GM18502 (cell line): Measurements from ENCODE around the gene NUP43.
"Not testable (repeated sequence)": the region's sequence is repeated elsewhere in the genome, so short reads cannot be mapped to it uniquely, and the experiment has no call there.

ENCODE experiments used
- ATAC-seq: cut with Tn5 transposase; IDR thresholded peaks from one replicate; pipeline ENCODE4 v1.9.1; 2021; ENCODE audit warnings: mild to moderate bottlenecking; ENCODE audit not compliant: unreplicated experiment, poor library complexity

Gene NUP43

GRCh38 chr6:149746147-149746946, at the start of gene NUP43:
TSS of gene NUP43 (minus strand) at chr6:149746529. CDS start at chr6:149746495, 34 bp downstream.
- ATAC-seq: peak; percentile 64

DNA sequence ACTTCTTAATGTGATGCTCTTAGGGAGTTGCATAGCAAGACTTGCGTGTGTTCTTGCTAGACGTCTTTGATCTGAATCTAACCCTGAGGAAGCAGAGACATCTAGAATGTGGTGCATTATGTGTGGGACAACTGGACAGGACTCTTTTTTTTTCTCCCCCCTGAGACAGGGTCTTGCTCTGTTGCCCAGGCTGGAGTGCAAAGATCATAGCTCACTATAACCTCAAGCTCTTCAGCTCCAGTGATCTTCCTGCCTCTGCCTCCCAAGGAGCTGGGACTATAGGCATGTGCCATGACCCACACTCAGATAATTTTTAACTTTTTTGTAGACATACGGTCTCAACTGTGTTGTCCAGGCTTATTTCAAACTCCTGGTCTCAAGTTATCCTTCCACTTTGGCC, 37.2 kb upstream of the NUP43 start:
- no peak for ATAC-seq

DNA sequence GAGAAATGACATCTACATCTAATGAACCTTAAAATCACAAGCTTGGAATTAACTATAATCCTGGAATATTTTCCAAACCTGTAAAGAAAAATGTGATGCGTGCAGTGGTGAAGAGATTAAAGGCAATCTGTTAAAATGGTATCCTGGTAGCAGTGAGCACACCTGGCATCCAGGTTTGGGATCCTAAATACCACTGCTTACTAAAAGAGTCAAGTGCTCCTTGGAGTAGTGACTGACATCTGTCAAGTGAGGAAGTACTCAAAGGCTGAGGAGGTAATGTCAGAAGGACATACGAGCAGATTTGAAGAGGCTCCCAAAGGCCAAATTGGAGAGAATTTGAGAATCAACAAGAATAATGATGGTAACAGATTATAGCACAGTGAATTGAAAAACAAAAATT, 36.0 kb upstream of the NUP43 start:
- no peak for ATAC-seq

GRCh38 chr6:149781715-149782114, 35.4 kb upstream of the NUP43 start:
- no peak for ATAC-seq

GRCh38 chr6:149779644-149779963, 33.3 kb upstream of the NUP43 start:
- no peak for ATAC-seq

GRCh38 chr6:149777624-149778023, 31.3 kb upstream of the NUP43 start:
- no peak for ATAC-seq

- no peak for ATAC-seq
Observed at GRCh38 chr6:149771925-149772324, 25.6 kb upstream of the NUP43 start.

DNA sequence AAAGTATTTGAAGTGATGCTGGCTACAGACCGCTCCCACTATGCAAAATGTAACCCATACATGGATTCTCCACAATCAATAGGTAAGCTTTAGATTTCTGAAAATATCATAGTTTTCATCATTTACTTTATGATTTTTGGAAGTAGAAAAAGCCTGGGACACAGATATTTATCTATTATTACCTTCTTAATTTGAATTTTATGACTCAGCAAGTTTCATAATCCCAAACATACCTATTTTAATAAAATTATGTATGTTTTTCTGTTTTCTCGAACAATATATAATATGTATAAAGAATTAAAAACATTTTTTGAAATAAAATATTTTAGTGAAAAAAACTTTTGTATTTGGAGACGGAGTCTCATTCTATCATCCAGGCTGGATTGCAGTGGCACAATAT, 24.9 kb upstream of the NUP43 start:
- no peak for ATAC-seq

GRCh38 chr6:149769676-149770075, 23.3 kb upstream of the NUP43 start:
- no peak for ATAC-seq

GRCh38 chr6:149766156-149766769, 19.9 kb upstream of the NUP43 start:
- ATAC-seq: no peak

- ATAC-seq: no peak
Observed at GRCh38 chr6:149763866-149764265, 17.5 kb upstream of the NUP43 start.

DNA sequence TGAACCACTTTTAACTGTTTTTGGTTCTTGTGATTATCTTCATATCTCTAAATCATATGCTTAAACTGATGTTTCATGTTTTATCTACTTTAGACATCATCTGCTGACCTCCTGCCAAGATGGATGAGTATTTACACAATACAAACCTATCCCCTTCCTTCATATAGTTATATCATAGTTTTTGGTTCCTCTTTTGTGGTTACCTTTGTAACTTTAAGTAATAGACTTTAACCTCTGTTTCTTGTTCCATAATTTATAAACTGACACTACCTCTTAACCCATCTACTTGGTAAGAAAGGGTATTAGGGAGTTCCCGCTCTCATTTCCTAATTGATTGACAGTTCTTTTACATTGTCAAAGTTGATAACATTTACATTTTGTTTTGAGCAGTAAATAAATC, 15.1 kb upstream of the NUP43 start:
- ATAC-seq: peak; percentile 96

- no peak for ATAC-seq
Observed at GRCh38 chr6:149756261-149756636, 9.9 kb upstream of the NUP43 start.

GRCh38 chr6:149755300-149756260, 9.3 kb upstream of the NUP43 start:
- ATAC-seq: peak; percentile 74

DNA sequence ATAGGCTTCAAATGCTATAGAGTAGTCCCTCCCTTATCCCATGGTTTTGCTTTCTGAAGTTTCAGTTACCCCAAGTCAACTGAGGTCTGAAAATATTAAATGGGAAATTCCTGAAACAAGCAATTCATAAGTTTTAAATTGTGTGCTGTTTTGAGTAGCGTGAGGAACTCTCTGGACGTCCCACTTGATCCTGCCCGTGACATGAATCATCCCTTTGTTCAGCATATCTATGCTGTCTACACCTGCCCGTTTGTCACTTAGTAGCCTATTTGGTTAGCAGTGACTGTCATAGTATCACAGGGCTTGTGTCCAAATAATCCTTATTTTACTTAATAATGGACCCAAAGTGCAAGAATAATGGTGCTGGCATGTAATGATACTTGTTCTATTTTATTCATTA, 8.2 kb upstream of the NUP43 start:
- no peak for ATAC-seq

- ATAC-seq: not testable (repeated sequence)
Observed at GRCh38 chr6:149753374-149753637, 7.0 kb upstream of the NUP43 start.

GRCh38 chr6:149752600-149753373, 6.5 kb upstream of the NUP43 start:
- no peak for ATAC-seq

DNA sequence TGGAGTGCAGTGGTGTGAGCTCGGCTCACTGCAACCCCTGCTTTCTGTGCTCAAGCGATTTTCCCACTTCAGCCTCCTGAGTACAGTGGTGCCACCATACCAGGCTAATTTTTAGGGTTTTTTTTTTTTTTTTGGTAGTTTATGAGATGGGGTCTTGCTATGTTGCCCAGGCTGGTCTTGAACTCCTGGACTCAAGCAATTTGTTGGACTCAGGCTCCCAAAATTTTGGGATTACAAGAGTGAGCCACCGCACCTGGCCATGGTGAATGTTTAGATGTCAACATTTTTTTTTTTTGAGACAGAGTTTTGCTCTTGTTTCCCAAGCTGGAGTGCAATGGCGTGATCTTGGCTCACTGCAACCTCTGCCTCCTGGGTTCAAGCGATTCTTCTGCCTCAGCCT, 5.6 kb upstream of the NUP43 start:
- not testable (repeated sequence) for ATAC-seq

DNA sequence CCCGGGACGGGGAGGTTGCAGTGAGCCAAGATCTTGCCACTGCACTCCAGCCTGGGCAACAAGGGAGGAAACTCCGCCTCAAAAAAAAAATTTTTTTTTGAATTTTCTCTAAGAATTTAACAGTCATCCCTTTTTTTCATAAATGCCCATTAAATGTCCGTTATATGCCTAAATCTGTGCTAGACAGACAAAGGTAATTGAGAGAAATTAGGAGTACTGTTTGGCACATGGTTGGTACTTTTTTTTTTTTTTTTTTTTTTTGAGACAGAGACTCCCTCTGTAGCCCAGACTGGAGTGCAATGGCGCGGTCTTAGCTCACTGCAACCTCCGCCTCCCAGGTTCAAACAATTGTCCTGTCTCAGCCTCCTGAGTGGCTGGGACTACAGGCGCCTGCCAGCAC, 4.9 kb upstream of the NUP43 start:
- ATAC-seq: no peak

DNA sequence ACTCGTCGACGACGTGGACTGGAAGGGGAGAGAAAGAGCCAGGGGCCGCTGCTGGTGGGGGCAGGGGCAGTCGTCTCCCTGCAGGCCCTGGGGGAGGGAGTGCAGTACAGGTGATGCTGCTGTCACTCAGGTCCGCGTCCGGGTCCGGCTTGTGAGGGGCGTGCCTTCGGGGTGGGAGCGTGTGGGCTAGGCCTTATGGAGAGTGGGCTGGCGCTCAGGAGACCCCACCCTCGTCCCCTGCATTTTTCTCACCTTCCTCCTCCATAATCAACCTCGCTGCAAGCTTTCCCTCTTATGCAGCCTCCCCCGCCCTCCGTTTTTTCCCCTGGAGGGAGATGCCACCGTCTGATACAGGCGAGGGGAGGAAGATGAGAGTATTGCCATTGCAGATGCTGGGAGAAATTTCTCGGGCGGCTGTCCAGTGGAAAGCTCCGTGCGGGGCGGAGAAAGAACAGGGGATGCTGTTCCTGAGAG, 3.8 kb upstream of the NUP43 start:
- ATAC-seq: peak; percentile 37
